Cardiac fibroblast (primary cell): Measurements from ENCODE around the gene DDX49.
A peak's percentile ranks its signal among the peaks of the same experiment; 100 is the strongest.

ENCODE experiments used
- DNase-seq, 2 donors: peaks; one replicate each; pipeline versions ENCODE4 v3.0.0 to v3.0.0-alpha.2; 2010; ENCODE audit warnings: low read depth in 2 of 2
- H3K4me3 ChIP-seq, 2 donors: replicated peaks in 1 of 2; 1 replicate in 1 of 2; 2 replicates in 1 of 2; pipeline ENCODE4 v1.5.1; 2011; ENCODE audit warnings: low read depth in 2 of 2, low read length in 2 of 2, mild to moderate bottlenecking in 2 of 2, moderate library complexity in 1 of 2
- TF ChIP-seq, protein P1 (sequence below): IDR thresholded peaks from one replicate; pipeline ENCODE4 v1.5.1; 2011; ENCODE audit warnings: low read depth, mild to moderate bottlenecking, low read length, inconsistent platforms

DDX49 gene

DNA sequence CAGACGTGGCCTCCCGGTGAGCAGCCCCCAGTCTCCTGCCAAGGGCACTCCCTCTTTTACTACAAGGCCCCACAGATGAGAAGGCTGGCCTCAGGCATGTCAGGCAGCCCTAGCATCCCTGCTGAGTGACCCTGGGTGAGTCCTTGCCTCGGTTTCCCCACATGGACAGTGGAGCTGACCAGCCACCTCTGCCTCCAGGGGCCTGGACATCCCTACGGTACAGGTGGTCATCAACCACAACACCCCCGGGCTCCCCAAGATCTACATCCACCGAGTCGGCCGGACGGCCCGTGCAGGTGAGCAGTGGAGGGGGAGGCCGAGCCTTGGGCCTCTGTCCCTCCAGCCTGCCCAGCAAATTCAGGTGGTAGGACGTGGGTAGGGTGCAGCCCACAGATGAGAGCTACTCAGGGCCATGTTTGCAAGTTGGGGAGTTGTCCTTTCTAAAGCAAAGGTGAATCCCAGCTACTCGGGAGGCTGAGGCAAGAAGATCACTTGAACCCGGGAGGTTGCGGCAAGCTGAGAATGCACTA lies 5.2 kb downstream of the DDX49 start:
- DNase-seq = no peak
- TF ChIP-seq, protein P1, sequence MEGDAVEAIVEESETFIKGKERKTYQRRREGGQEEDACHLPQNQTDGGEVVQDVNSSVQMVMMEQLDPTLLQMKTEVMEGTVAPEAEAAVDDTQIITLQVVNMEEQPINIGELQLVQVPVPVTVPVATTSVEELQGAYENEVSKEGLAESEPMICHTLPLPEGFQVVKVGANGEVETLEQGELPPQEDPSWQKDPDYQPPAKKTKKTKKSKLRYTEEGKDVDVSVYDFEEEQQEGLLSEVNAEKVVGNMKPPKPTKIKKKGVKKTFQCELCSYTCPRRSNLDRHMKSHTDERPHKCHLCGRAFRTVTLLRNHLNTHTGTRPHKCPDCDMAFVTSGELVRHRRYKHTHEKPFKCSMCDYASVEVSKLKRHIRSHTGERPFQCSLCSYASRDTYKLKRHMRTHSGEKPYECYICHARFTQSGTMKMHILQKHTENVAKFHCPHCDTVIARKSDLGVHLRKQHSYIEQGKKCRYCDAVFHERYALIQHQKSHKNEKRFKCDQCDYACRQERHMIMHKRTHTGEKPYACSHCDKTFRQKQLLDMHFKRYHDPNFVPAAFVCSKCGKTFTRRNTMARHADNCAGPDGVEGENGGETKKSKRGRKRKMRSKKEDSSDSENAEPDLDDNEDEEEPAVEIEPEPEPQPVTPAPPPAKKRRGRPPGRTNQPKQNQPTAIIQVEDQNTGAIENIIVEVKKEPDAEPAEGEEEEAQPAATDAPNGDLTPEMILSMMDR = no peak
- H3K4me3 ChIP-seq = no peak overlapping the region

DNA sequence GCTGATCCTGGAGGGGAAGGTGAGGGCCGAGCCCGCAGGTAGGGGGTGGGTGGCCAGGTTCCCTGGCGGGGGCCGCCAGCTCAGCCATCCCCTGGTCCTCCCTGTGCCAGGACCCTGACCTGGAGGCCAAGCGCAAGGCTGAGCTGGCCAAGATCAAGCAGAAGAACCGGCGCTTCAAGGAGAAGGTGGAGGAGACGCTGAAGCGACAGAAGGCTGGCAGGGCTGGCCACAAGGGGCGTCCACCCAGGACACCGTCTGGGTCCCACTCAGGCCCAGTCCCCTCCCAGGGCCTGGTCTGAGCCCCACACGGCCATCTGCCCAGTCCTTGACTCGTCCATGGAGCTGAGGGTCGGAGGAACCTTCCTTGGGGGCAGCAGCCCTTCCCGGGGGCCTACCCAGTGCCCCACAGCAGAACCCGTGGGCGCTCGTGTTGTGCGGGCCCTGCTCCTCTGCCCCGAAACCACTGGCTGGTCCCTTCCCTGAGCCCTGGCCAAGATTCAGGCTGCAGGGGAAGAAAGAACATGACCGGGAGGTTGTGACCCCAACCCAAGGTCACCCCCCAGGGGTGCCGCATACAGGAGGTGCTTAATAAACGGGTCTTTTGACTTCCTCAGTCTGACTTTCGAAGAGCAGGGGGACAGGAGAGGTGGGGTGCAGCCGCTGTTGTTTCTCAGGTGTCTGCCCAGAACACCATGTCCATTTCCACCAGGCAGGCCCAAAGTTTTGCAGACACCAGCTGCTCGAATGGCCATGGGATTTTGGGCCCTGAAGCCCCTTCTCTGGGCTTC lies 8.7 kb downstream of the DDX49 start:
- DNase-seq = no peak
- H3K4me3 ChIP-seq = no peak overlapping the region
- TF ChIP-seq, protein P1 = no peak

DNA sequence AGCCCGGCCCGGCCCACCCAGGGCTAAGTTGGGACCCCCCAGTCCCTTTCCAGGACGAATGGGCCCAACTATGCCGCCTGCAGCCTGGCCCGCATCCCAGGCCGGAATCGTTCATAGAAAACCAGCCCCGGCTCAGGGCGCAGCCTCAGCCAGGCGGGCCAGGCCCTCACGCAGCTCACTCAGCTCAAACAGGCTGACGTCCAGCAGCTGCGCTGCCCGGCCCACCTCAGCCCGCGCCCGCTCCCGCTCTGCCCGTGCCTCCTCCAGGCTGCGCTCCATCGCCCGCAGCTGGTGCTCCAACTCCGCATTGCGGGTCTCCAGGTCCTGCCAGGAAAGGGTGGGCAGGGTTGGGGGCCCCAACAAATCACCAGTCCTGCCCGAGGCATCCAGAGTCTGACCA lies 9.8 kb downstream of the DDX49 start:
- TF ChIP-seq, protein P1 = no peak
- no peak for DNase-seq
- H3K4me3 ChIP-seq = no peak overlapping the region

DNA sequence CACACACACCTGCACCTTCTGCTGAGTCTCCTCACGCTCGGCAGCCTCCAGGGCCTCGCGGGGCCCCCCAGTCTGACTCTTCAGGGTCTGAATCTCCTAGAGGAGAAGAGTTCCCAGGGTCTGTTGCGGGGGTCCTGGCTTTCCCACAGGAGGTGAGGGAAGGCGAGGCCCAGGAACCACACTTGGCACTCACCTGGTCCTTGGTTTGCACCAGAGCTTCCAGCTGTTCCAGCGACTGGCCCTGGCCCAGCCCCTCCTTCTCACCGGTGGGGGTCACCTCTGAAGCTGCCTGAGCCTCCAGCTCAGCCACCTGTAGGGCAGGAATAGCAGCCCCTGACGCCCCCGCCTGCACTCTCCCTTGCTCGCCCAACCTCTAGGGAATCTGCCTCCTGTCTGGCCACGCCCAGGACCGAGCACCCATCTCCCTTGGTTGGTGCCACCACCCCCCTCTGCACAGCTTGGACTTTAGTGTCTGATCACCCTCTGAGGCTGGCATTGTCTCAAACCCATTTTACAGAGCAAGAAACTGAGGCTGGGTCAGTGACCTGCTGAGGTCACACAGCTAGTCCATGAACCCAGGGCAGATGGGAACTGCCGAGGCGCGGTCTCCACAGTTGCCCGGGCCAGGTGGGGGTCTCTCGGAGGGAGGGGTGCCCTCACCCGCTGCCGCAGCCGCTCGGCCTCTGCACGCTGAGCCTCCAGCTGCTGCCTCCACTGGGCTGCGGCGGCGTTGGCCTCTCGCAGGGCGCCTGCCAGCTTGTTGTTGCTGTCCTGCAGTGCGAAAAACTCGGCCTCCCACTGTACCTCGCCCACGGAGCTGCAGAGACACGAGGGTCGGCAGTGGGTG lies 12.0 kb downstream of the DDX49 start:
- TF ChIP-seq, protein P1 = no peak
- no peak overlapping the region for H3K4me3 ChIP-seq
- no peak for DNase-seq

DNA sequence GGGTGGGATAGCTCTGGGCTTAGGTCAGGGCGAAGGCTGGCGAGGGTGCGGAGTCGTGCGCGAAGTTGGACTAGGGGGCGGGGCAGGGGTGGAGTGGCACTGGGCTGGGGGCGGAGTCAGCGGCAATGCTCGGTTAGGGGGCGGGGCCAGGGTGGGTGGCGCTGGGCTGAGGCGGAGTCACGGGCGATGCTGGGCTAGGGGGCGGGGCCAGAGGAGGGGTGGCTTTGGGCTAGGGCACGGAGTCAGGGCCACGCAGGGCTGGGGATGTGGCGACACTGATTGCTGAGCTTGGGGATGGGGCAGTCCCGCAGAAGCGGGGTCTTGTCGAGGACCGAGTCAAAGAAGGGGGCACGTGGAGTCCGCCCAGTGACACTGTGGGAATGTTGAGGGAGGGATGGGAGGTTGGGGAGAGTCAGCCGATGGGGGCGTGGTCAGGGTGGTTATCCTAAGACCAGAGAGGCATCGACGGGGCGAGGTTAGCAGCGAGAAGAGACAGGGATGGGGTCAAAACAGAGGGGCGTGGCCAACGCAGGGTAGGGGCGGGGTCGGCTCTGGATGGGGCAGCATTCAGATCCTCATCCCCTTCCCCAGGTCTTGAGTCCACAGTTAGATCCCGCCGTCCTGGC lies 12.8 kb downstream of the DDX49 start:
- TF ChIP-seq, protein P1 = no peak
- H3K4me3 ChIP-seq = no peak overlapping the region
- DNase-seq = peak; percentile 42 to 55

DNA sequence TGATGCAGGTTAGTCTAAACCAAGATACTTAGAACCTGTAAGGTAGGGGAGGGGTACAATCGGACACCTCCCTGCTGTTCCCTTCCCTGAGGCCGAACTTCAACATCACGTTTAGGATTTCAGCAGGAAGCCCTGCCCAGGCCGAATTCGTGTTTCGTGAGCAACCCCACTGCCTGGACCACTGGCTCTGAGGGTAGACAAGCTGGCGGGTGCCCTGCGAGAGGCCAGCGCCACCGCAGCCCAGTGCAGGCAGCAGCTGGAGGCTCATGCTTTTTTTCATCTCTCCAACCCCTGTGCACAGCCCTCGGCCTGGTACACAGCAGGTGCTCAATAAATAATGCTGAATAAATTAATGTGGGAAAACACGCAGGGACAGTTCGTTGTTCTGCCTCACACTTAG lies 13.8 kb downstream of the DDX49 start:
- H3K4me3 ChIP-seq = no peak overlapping the region
- DNase-seq = no peak
- TF ChIP-seq, protein P1 = no peak
